H1 (cell line): ENCODE results near the gene TRIM27.

Experiments
- BRCA1 ChIP-seq: IDR thresholded peaks from 2 replicates; pipeline ENCODE4 v1.6.1; 2012; ENCODE audit warnings: low read depth, low read length, improper control_type of control experiment
- HDAC6 ChIP-seq: IDR thresholded peaks from one replicate; pipeline ENCODE4 v1.7.1; 2012; ENCODE audit warnings: low read depth, mild to moderate bottlenecking, inconsistent platforms, low read length, moderate library complexity
- POLR2A ChIP-seq, 2 experiments: IDR thresholded peaks; 1 replicate in 1 of 2; 2 replicates in 1 of 2; pipeline ENCODE4 v1.6.1; 2011; ENCODE audit warnings: low read depth in 2 of 2, low read length in 2 of 2, mild to moderate bottlenecking in 2 of 2; ENCODE audit errors: control extremely low read depth in 1 of 2
- POLR2AphosphoS5 ChIP-seq: IDR thresholded peaks from 2 replicates; pipeline ENCODE4 v1.6.1; 2011; ENCODE audit warnings: low read depth, low read length
- SRF ChIP-seq: IDR thresholded peaks from 2 replicates; pipeline ENCODE4 v1.6.1; 2011; ENCODE audit warnings: mild to moderate bottlenecking, low read depth, low read length, moderate library complexity
- SUZ12 ChIP-seq: fragments of 200-600 bp; sonication (generic); IDR thresholded peaks from 2 replicates; pipeline ENCODE4 v1.6.1; 2012; ENCODE audit warnings: mild to moderate bottlenecking, inconsistent platforms, low read length, moderate library complexity, mixed read lengths
- TBP ChIP-seq: IDR thresholded peaks from 2 replicates; pipeline ENCODE4 v1.6.1; 2011; ENCODE audit warnings: low read depth, low read length, improper control_type of control experiment
- ZNF274 ChIP-seq: IDR thresholded peaks from 2 replicates; pipeline ENCODE4 v1.7.0; 2012; ENCODE audit warnings: low read length, borderline replicate concordance; ENCODE audit errors: extremely low read depth
- TF ChIP-seq, protein P1 (sequence below), 3 experiments: IDR thresholded peaks; 1 replicate in 2 of 3; 2 replicates in 1 of 3; pipeline versions ENCODE4 v1.5.1 to v1.6.1; 2011; ENCODE audit warnings: low read length in 3 of 3, mild to moderate bottlenecking in 3 of 3, inconsistent platforms in 2 of 3, low read depth in 1 of 3, moderate library complexity in 1 of 3; ENCODE audit not compliant: insufficient read depth in 1 of 3; ENCODE audit errors: control extremely low read depth in 1 of 3

DNA sequence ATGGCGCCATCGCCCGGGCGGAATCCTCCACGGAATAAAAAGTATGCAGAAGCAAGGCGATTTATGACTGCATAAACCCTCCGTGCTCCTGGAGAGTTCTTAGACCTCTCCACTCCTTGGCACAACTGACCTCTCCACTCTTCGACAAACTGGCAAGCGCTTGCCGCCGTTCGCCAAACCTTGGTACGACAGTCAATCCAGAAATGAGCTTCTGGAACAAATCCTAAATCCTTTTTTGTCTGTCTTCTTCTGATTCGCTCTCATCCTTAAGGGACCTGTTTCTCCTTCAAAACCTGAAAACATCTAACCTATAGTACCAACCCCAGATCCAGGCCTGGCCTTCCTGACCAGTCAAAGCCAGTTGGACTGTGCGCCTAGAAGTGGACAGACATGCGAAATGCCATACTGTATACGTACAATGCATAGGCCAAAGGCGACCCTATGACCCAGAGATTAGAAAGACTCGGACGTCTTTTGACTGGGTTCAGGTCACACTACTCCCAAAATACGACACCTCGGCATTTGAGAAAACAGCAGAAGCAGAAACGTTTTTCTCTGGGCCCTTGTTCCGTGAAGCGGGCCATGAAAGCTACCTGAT lies 59.4 kb downstream of the TRIM27 start:
- TF ChIP-seq ZNF274 (no peak), POLR2AphosphoS5 (no peak), TBP (no peak), POLR2A (IDR thresholded peaks at IDR 0.05; ENCODE audit: control extremely low read depth in 1 of 2, low read depth in 2 of 2, low read length in 2 of 2) (no peak), SRF (no peak), BRCA1 (no peak), HDAC6 (no peak), SUZ12 (no peak)
- TF ChIP-seq, protein P1, sequence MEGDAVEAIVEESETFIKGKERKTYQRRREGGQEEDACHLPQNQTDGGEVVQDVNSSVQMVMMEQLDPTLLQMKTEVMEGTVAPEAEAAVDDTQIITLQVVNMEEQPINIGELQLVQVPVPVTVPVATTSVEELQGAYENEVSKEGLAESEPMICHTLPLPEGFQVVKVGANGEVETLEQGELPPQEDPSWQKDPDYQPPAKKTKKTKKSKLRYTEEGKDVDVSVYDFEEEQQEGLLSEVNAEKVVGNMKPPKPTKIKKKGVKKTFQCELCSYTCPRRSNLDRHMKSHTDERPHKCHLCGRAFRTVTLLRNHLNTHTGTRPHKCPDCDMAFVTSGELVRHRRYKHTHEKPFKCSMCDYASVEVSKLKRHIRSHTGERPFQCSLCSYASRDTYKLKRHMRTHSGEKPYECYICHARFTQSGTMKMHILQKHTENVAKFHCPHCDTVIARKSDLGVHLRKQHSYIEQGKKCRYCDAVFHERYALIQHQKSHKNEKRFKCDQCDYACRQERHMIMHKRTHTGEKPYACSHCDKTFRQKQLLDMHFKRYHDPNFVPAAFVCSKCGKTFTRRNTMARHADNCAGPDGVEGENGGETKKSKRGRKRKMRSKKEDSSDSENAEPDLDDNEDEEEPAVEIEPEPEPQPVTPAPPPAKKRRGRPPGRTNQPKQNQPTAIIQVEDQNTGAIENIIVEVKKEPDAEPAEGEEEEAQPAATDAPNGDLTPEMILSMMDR (IDR thresholded peaks at IDR 0.05; ENCODE audit: control extremely low read depth in 1 of 3, insufficient read depth in 1 of 3, low read depth in 1 of 3, low read length in 3 of 3) = peak in 2 of 3 experiments; percentile 20 to 31; a peak in 2 of 4 replicates
